NOMO-1 (cell line): Measurements from ENCODE around the gene PSMG1.
"Not testable (repeated sequence)": the region's sequence is repeated elsewhere in the genome, so short reads cannot be mapped to it uniquely, and the experiment has no call there.

Source experiments
- DNase-seq, 2 experiments: peaks; one replicate each; lab custom pipeline; 2025; ENCODE audit not compliant: unreplicated experiment in 2 of 2; lab: John Stamatoyannopoulos, UW

PSMG1 gene

DNA sequence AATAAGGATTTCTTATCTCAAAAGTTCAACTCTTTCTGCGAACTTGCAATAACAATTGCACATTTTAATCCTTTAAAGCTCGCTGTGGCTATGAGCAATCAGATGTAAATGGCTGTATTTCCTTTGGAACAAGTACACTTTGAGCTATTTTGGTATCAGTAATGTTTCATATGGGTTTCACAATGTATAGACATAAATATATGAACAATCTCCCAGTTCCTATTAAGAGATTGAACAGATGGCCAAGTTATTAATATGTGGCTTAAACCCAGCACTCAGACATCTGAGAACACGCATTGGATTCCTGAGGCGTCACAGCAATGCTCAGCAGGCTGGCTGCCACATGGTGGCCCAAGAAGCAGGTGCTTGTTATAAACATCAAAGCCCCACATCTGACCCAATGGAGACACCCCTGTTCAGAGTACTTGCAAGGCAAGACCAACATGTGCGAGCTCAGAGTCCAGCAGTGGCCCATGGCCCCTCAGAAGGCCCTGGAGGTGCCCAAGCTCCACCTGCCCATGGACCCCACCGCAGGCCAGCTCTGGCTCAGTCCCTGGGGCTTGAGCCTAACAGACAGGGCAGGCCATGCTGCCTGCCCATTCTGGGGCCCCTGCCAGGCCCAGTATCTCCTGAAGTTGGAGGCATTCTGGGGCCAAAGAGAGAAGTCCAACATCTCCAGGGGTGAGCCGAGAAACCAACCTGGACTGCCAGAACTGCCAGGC is 23.7 kb downstream of the PSMG1 start:
- DNase-seq = no peak

DNA sequence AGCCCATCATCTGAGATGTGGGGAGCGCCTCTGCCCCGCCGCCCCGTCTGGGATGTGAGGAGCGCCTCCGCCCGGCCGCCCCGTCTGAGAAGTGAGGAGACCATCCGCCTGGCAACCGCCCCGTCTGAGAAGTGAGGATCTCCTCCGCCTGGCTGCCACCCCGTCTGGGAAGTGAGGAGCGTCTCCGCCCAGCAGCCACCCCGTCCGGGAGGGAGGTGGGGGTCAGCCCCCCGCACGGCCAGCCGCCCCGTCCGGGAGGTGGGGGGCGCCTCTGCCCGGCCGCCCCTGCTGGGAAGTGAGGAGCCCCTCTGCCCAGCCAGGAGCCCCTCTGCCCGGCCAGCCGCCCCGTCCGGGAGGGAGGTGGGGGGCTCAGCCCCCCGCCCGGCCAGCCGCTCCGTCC is 26.0 kb downstream of the PSMG1 start:
- not testable (repeated sequence) for DNase-seq

DNA sequence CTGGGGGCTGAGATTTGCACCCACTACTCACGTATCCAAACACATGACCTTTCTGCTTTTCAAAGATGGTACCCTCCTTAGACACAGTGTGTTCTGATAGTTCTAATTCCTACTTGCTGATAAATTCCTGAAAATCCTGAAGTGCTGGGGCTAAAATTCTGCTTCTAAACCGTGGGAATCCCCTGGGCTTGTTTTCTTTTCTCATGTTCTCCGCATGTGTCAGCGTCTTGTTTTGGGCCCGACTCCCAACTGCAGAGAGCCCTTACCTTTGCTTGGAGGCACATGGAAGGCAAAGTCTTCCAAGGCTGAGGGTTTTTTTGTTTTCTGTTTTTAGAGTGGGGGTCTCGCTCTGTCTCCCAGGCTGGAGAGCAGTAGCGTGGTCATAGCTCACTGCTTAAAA is 27.2 kb downstream of the PSMG1 start:
- no peak for DNase-seq

- no peak for DNase-seq
Observed at GRCh38 chr21:39155578-39155977, 27.7 kb downstream of the PSMG1 start.

DNA sequence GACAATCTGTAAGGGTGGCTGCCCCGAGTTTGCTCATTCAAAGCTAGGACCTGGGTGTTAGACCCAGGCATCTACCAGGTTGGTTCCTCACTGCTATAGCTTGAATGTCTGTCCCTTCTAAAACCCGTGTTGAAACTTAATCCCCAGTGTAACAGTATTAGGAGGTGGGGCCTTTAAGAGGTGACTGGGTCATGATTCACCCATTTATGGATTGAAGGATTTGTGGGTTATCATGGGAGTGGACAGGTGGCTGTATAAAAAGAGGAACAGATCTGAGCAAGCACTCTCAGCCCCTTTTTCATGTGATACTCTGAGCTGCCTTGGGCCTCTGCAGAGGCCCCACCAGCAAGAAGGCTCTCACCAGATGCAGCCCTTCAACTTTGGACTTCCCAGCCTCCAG is 29.4 kb downstream of the PSMG1 start:
- DNase-seq = no peak

DNA sequence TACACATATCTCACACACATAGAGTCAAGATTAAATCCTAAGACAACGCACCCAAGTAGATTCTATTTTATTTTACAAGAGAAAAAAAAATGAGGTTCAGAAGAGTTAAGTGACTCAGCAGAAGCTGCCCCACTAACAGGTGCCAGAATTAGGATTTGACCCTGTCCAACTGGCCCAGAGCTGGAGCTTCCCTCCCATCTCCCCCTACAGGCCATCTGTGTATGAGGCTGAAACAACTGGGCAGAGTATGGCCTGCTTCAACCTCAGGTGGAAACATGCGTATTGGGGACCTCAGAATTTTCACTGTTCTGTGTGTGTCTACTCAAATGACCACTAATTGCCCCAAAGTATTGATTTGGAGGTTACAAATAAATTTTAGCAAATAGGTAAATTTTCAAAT is 29.9 kb downstream of the PSMG1 start:
- DNase-seq = no peak

DNA sequence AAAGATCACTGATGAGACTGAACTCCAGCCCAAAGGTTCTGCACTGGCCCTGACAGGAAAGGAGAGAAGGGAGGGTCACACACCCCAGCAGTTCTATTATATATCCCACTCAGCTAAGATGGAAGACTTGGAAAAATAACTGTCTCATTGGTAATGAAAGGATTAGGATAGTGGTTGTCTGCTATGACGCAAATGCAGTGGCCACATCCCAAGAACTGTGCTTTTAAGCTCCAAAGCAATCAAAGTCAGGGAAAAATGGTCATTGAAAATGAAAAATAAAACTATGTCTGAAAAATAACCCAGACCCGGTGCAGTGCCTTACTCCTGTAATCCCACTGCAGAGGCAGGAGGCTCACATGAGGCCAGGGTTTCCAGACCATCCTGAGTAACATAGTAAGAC is 31.0 kb downstream of the PSMG1 start:
- no peak for DNase-seq

DNA sequence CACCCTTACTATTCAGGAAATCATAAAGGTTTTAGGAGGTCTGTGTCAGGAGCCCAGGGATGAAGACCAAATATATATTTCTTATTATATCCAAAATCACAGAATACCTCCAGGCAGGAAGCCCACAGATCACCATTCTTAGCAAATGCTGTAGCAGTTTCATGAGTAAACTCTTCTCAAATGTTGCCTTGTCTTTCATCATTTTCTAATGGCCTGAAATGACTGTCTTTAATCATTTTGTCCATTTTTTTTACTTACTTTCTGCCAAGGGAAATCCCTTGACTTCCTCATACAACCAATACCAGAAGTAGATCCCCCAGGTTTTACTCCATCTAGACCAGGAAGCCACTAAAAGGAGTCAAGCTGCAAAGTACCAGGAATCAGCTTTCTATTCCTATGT is 32.4 kb downstream of the PSMG1 start:
- no peak for DNase-seq

- no peak for DNase-seq
Observed at GRCh38 chr21:39150316-39150715, 32.9 kb downstream of the PSMG1 start.

DNA sequence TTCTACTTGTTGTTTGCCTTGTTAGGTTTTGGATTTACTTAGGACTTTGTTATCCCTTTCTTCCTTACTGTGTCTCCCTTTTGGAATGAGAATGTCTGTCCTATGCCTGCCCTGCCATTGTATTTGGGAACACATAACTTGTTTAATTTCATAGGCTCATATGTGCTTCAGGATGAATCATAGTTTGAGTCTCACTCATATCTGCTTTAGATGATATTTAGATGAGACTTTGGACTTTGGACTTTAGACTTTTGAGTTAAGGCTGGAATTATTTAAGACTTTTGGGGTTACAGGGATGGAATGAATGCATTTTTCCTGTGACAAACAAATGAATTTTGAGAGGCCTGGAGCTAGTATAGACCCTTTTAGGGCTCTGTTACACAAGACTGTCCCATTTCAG is 33.4 kb downstream of the PSMG1 start:
- DNase-seq = no peak

GRCh38 chr21:39148975-39149374 is 34.3 kb downstream of the PSMG1 start:
- no peak for DNase-seq

- DNase-seq = peak in 1 of 2 experiments; percentile 15
Observed at GRCh38 chr21:39144191-39144590, 39.1 kb downstream of the PSMG1 start.

- DNase-seq = no peak
Observed at GRCh38 chr21:39142972-39143371, 40.3 kb downstream of the PSMG1 start.

- DNase-seq = no peak
Observed at GRCh38 chr21:39141502-39141901, 41.7 kb downstream of the PSMG1 start.

DNA sequence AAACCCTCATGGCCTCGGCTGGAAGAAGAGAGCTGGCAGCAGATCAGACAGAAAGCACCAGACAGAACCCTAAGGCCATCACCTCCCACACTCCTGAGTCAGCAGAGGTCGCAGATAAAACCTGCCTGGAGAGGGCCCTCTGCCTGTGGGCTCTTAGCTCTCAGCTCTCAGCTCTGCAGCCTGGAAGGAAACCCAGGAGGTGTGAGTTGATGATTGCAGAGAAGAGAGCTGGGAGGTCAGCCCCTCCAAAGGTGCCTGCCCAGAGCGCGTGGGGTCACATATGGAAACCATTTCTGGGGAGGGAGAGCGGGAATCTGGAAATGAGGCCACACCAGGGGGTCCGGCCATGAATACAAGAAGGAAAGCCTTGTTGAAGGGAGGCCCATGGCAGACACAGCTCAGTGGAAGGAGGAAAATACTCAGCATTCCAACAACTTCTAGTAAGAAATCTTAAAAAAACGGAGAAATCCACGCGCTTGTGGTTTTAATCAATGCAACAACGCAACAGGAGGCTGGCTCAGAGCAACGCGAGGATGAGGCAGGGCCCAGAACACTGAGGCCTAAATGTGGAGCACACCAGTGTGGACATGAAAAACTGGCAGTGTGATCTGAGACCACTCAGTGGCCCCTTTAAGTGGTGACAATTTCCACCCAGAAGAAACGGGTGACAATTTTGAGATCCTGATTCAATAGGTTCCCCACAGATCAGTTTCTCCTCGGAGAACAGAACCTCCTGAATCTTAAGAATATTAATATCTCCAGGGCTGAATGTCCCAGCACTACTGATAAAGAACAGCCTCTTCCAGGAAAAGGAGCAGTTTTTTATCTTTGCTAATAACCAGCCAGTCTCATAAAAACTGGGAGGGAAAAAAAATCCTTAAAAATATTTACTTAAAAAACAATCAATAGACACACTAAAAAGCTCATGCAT is 45.7 kb downstream of the PSMG1 start:
- DNase-seq = no peak

GRCh38 chr21:39136711-39137110 is 46.5 kb downstream of the PSMG1 start:
- DNase-seq = no peak

GRCh38 chr21:39136138-39136537 is 47.1 kb downstream of the PSMG1 start:
- peak; percentile 45 for DNase-seq

DNA sequence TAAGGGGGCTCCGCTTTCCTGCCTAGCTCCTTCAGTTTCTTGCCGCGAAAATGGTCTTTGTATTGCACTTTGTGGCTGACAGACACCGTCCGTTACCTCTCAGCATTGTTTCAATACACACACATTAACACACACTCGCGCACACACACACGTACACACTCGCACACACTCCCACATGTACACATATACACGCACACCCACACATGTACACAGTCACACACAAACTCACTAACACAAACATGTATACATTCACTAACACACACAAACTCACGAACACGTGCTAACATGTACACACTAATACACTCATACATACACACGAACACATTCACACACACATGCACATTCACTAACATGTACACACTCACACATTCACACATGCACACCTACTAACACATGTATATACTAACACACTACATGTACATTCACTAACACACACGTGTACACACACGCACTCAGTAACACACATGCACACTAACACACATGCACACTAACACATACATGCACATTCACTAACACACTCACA is 48.9 kb downstream of the PSMG1 start:
- DNase-seq = no peak

DNA sequence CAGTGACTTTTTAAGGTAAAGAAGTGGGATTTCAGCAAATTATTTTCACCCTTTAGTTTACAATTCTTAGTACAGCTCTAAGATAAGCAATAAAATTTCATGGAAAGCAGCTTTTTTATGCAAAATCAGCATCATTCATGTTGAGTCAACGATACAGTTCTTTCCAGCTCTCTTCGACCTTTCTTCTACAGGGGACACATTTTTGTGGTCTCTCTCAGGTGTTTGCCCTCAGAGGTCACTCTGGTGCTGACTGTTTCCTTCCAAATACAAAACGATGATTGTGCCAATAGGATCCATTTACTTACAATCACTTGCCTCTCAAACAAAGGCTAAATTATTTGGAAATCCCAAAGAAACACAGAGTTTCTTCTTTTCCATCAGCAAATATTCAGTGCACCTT is 51.0 kb downstream of the PSMG1 start:
- DNase-seq = no peak

DNA sequence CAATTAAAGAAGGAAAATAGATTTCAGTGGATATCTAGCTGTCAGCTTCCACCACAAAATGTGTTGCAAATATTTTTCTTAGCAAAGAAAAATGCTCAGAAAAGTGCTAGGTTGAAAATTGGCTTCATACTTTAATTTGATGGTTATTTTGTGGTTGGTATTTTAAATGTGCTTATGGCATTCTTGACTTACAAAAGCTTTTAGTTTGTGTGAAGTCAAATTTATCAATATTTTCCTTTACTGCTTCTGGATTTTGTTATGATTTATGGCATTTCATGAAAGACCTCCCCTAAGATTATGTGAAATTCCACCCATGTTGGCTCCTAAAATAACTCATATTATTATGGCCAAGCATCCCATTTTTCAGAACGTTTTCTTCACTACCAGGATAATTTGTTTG is 51.5 kb downstream of the PSMG1 start:
- no peak for DNase-seq

DNA sequence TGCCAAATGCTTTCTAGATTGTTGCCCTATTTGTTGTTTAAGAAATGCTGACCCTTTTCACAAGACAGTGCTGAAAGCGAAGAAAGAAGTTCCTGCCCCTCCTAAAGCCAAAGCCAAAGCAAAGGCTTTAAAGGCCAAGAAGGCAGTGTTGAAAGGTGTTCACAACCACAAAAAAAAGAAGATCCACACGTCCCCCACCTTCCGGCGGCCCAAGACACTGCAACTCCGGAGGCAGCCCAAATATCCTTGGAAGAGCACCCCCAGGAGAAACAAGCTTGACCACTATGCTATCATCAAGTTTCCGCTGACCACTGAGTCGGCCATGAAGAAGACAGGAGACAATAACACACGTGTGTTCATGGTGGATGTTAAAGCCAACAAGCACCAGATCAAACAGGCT is 55.7 kb downstream of the PSMG1 start:
- no peak for DNase-seq

DNA sequence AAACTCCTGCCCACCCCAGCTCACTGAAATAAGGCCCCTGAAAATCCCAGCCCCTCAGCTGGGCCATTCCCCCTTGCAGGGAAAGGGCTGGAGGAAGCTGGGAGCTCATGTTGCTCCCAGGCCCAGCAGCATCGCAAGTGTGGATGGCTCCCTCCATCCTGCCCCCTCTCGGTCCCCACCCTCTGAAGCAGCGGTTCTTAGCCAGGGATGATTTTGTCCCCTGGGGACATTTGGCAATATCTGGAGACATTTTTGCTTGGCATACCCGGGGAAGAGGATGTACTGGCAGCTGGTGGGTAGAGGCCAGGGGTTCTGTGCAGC is 56.8 kb downstream of the PSMG1 start:
- no peak for DNase-seq
